ENCODE data around the gene PHYKPL.
"Not testable (repeated sequence)": the region's sequence is repeated elsewhere in the genome, so short reads cannot be mapped to it uniquely, and the experiment has no call there.

The PHYKPL gene

GRCh38 chr5:178238711-178239592, 6.3 kb upstream of the PHYKPL start:
- no peak for DNase-seq

- DNase-seq = no peak
Measured at GRCh38 chr5:178238313-178238635, 5.7 kb upstream of the PHYKPL start.

GRCh38 chr5:178237431-178238312, 5.1 kb upstream of the PHYKPL start:
- DNase-seq = no peak

GRCh38 chr5:178236679-178237078, 4.1 kb upstream of the PHYKPL start:
- DNase-seq = peak; percentile 85

- no peak for DNase-seq
Measured at GRCh38 chr5:178236126-178236525, 3.5 kb upstream of the PHYKPL start.

GRCh38 chr5:178235588-178235974, 3.0 kb upstream of the PHYKPL start:
- DNase-seq = no peak

- DNase-seq = peak; percentile 77
Measured at GRCh38 chr5:178234750-178235587, 2.4 kb upstream of the PHYKPL start.

- DNase-seq = no peak
Measured at GRCh38 chr5:178234121-178234749, 1.6 kb upstream of the PHYKPL start.

GRCh38 chr5:178232920-178233429, 373 bp upstream of the PHYKPL start:
- DNase-seq = no peak

GRCh38 chr5:178231539-178232123, 971 bp downstream of the PHYKPL start:
- peak; percentile 25 for DNase-seq

GRCh38 chr5:178230879-178231538, 1.6 kb downstream of the PHYKPL start:
- DNase-seq = peak; percentile 47

GRCh38 chr5:178229861-178230260, 2.7 kb downstream of the PHYKPL start:
- DNase-seq = no peak

- DNase-seq = not testable (repeated sequence)
Measured at GRCh38 chr5:178229111-178229510, 3.5 kb downstream of the PHYKPL start.

GRCh38 chr5:178228609-178229008, 4.0 kb downstream of the PHYKPL start:
- DNase-seq = no peak

- DNase-seq = no peak
Measured at GRCh38 chr5:178227929-178228328, 4.7 kb downstream of the PHYKPL start.

- no peak for DNase-seq
Measured at GRCh38 chr5:178227138-178227659, 5.4 kb downstream of the PHYKPL start.

GRCh38 chr5:178225174-178225573, 7.4 kb downstream of the PHYKPL start:
- DNase-seq = no peak

- DNase-seq = no peak
Measured at GRCh38 chr5:178224403-178224802, 8.2 kb downstream of the PHYKPL start.

GRCh38 chr5:178223828-178224335, 8.7 kb downstream of the PHYKPL start:
- DNase-seq = no peak

- no peak for DNase-seq
Measured at GRCh38 chr5:178223196-178223773, 9.3 kb downstream of the PHYKPL start.

Measured in RPMI8226 (cell line).